Embryonic facial prominence (tissue), 1 donor: ENCODE data around the gene ABCB10.
A peak's percentile ranks its signal among the peaks of the same experiment; 100 is the strongest.
"Not testable (repeated sequence)": the region's sequence is repeated elsewhere in the genome, so short reads cannot be mapped to it uniquely, and the experiment has no call there.

Experiments used
- DNase-seq: peaks from one replicate; pipeline ENCODE4 v3.0.0-alpha.2; 2016; ENCODE audit errors: extremely low spot score

Gene ABCB10

GRCh38 chr1:229537894-229538293 lies 20.6 kb downstream of the ABCB10 start:
- DNase-seq: no peak

GRCh38 chr1:229536982-229537381 lies 21.5 kb downstream of the ABCB10 start:
- DNase-seq: no peak

- no peak for DNase-seq
Measured at GRCh38 chr1:229535230-229535629, 23.3 kb downstream of the ABCB10 start.

- DNase-seq: no peak
Measured at GRCh38 chr1:229531326-229531725, 27.2 kb downstream of the ABCB10 start.

GRCh38 chr1:229529639-229530038 lies 28.9 kb downstream of the ABCB10 start:
- no peak for DNase-seq

GRCh38 chr1:229526695-229527094 lies 31.8 kb downstream of the ABCB10 start:
- no peak for DNase-seq

GRCh38 chr1:229523052-229523451 lies 35.5 kb downstream of the ABCB10 start:
- DNase-seq: no peak

- DNase-seq: peak; percentile 41
Measured at GRCh38 chr1:229514578-229515275, 43.8 kb downstream of the ABCB10 start.

- DNase-seq: not testable (repeated sequence)
Measured at GRCh38 chr1:229511625-229512024, 46.9 kb downstream of the ABCB10 start.

GRCh38 chr1:229511201-229511600 lies 47.3 kb downstream of the ABCB10 start:
- DNase-seq: not testable (repeated sequence)

GRCh38 chr1:229509576-229509975 lies 48.9 kb downstream of the ABCB10 start:
- DNase-seq: no peak

- no peak for DNase-seq
Measured at GRCh38 chr1:229508823-229509337, 49.6 kb downstream of the ABCB10 start.

- DNase-seq: peak; percentile 96
Measured at GRCh38 chr1:229507951-229508822, 50.3 kb downstream of the ABCB10 start, which contains the start of gene NUP133. Gene NUP133, minus strand, starts transcription at chr1:229508341. Its CDS starts 92 bp downstream, at chr1:229508249.

- DNase-seq: no peak
Measured at GRCh38 chr1:229507502-229507901, 51.0 kb downstream of the ABCB10 start.

GRCh38 chr1:229506633-229507032 lies 51.9 kb downstream of the ABCB10 start:
- no peak for DNase-seq

GRCh38 chr1:229495782-229496181 lies 62.7 kb downstream of the ABCB10 start:
- DNase-seq: no peak

GRCh38 chr1:229487181-229487580 lies 71.3 kb downstream of the ABCB10 start:
- DNase-seq: no peak

- no peak for DNase-seq
Measured at GRCh38 chr1:229485318-229485717, 73.2 kb downstream of the ABCB10 start.

- no peak for DNase-seq
Measured at GRCh38 chr1:229482511-229482910, 76.0 kb downstream of the ABCB10 start.

GRCh38 chr1:229480495-229480894 lies 78.0 kb downstream of the ABCB10 start:
- no peak for DNase-seq

GRCh38 chr1:229479660-229480399 lies 78.7 kb downstream of the ABCB10 start:
- no peak for DNase-seq

GRCh38 chr1:229478852-229479251 lies 79.7 kb downstream of the ABCB10 start:
- DNase-seq: no peak
